ENCODE data around the gene KLRC1. TPM values are rescaled to one million over a fixed set of nuclear protein-coding genes. Genes with fewer than 3 reads are reported as not detected.
"Not testable (repeated sequence)": the region's sequence is repeated elsewhere in the genome, so short reads cannot be mapped to it uniquely, and the experiment has no call there.

Gene KLRC1
- total and polyA plus RNA-seq, 2 of the 8 experiments (the other 6 are each of a cell fraction or from before 2014, with no cell fraction given) = not detected

GRCh38 chr12:10441144-10441543 lies 12.0 kb downstream of the KLRC1 start:
- H3K79me2 ChIP-seq (ENCODE audit: control insufficient read depth in 1 of 2, insufficient read depth in 2 of 2, low read length in 2 of 2); H2AK5ac ChIP-seq (ENCODE audit: low read depth, low read length); H4K8ac ChIP-seq (ENCODE audit: extremely low read depth, insufficient read depth, low read length); H3K27me3 ChIP-seq (replicated peaks in 1 of 4; ENCODE audit: control insufficient read depth in 3 of 4, extremely low read depth in 1 of 4, insufficient read depth in 3 of 4, low read length in 3 of 4); H4K5ac ChIP-seq (ENCODE audit: insufficient read length, low read depth, low read length); H3K23me2 ChIP-seq (ENCODE audit: low read depth, low read length); H2BK20ac ChIP-seq (ENCODE audit: low read length); H2BK15ac ChIP-seq (ENCODE audit: low read length); H3K9ac ChIP-seq (replicated peaks in 1 of 4; ENCODE audit: extremely low read depth in 1 of 4, low read depth in 3 of 4, low read length in 3 of 4); H3K9me3 ChIP-seq (ENCODE audit: insufficient read depth in 2 of 2, low read depth in 1 of 2, low read length in 1 of 2); H3K23ac ChIP-seq (ENCODE audit: insufficient read length); H4K20me1 ChIP-seq (replicated peaks in 1 of 2; ENCODE audit: control insufficient read depth in 1 of 2, insufficient read depth in 2 of 2, low read length in 2 of 2); H2BK12ac ChIP-seq (ENCODE audit: low read depth, low read length); H3K4me2 ChIP-seq (ENCODE audit: insufficient read depth in 1 of 2, low read depth in 2 of 2, low read length in 2 of 2); H3K56ac ChIP-seq (replicated peaks; ENCODE audit: insufficient read length, low read depth, low read length); H3K14ac ChIP-seq (ENCODE audit: insufficient read length); H3K4me3 ChIP-seq (ENCODE audit: extremely low read depth in 1 of 4, insufficient read depth in 2 of 4, low read depth in 3 of 4, low read length in 4 of 4); H3K27ac ChIP-seq (ENCODE audit: low read depth, low read length); H3K4me1 ChIP-seq (replicated peaks in 1 of 4; ENCODE audit: control insufficient read depth in 3 of 4, insufficient read depth in 4 of 4, low read length in 3 of 4); H3K36me3 ChIP-seq (ENCODE audit: control insufficient read depth in 2 of 4, insufficient read depth in 4 of 4, low read length in 3 of 4); H2BK5ac ChIP-seq (ENCODE audit: low read depth, low read length); FAIRE-seq; DNase-seq (ENCODE audit: low read depth in 1 of 2, low spot score in 2 of 2); POLR2A ChIA-PET (ENCODE audit: partially characterized antibody); H2BK120ac ChIP-seq (replicated peaks; ENCODE audit: low read depth, low read length); H3K18ac ChIP-seq (ENCODE audit: extremely low read depth, low read length); H3K79me1 ChIP-seq (ENCODE audit: low read depth, low read length); H3K4ac ChIP-seq (replicated peaks; ENCODE audit: insufficient read length, low read depth, low read length); H4K91ac ChIP-seq (replicated peaks; ENCODE audit: insufficient read length, low read length); H2AFZ ChIP-seq (ENCODE audit: low read length): not testable (repeated sequence)
- 93% methylated on average over 7 of the region's 8 CpGs; no CpG with 5 or more reads in 1 of the 2 experiments for WGBS, 2 experiments (ENCODE audit: extremely low coverage in 1 of 2, insufficient coverage in 1 of 2, insufficient read length in 1 of 2, insufficient replicate concordance in 2 of 2, low coverage in 1 of 2, low lambda C conversion rate in 2 of 2, missing lambda C conversion rate in 1 of 2)
- CTCF ChIA-PET (ENCODE audit: partially characterized antibody) = interaction anchor here (0.6 kb wide), 1 partner anchor 357 kb away, joined by 3 read pairs; no protein-coding TSS in a partner anchor

GRCh38 chr12:10439608-10440274 lies 13.4 kb downstream of the KLRC1 start:
- CTCF ChIA-PET (ENCODE audit: partially characterized antibody); H4K5ac ChIP-seq (ENCODE audit: insufficient read length, low read depth, low read length); H3K79me1 ChIP-seq (ENCODE audit: low read depth, low read length); H2BK20ac ChIP-seq (ENCODE audit: low read length); H3K18ac ChIP-seq (ENCODE audit: extremely low read depth, low read length); H4K91ac ChIP-seq (replicated peaks; ENCODE audit: insufficient read length, low read length); H3K4me3 ChIP-seq (ENCODE audit: extremely low read depth in 1 of 4, insufficient read depth in 2 of 4, low read depth in 3 of 4, low read length in 4 of 4); H4K20me1 ChIP-seq (replicated peaks in 1 of 2; ENCODE audit: control insufficient read depth in 1 of 2, insufficient read depth in 2 of 2, low read length in 2 of 2); H3K9ac ChIP-seq (replicated peaks in 1 of 4; ENCODE audit: extremely low read depth in 1 of 4, low read depth in 3 of 4, low read length in 3 of 4); POLR2A ChIA-PET (ENCODE audit: partially characterized antibody); H2AK5ac ChIP-seq (ENCODE audit: low read depth, low read length); H3K4ac ChIP-seq (replicated peaks; ENCODE audit: insufficient read length, low read depth, low read length); H2AFZ ChIP-seq (ENCODE audit: low read length); DNase-seq (ENCODE audit: low read depth in 1 of 2, low spot score in 2 of 2); H3K27me3 ChIP-seq (replicated peaks in 1 of 4; ENCODE audit: control insufficient read depth in 3 of 4, extremely low read depth in 1 of 4, insufficient read depth in 3 of 4, low read length in 3 of 4); H3K14ac ChIP-seq (ENCODE audit: insufficient read length); H3K9me3 ChIP-seq (ENCODE audit: insufficient read depth in 2 of 2, low read depth in 1 of 2, low read length in 1 of 2); H3K23ac ChIP-seq (ENCODE audit: insufficient read length); H3K4me1 ChIP-seq (replicated peaks in 1 of 4; ENCODE audit: control insufficient read depth in 3 of 4, insufficient read depth in 4 of 4, low read length in 3 of 4); H3K79me2 ChIP-seq (ENCODE audit: control insufficient read depth in 1 of 2, insufficient read depth in 2 of 2, low read length in 2 of 2); H3K27ac ChIP-seq (ENCODE audit: low read depth, low read length); H4K8ac ChIP-seq (ENCODE audit: extremely low read depth, insufficient read depth, low read length); H3K56ac ChIP-seq (replicated peaks; ENCODE audit: insufficient read length, low read depth, low read length); H3K4me2 ChIP-seq (ENCODE audit: insufficient read depth in 1 of 2, low read depth in 2 of 2, low read length in 2 of 2); H3K36me3 ChIP-seq (ENCODE audit: control insufficient read depth in 2 of 4, insufficient read depth in 4 of 4, low read length in 3 of 4); H2BK12ac ChIP-seq (ENCODE audit: low read depth, low read length); H3K23me2 ChIP-seq (ENCODE audit: low read depth, low read length); H2BK15ac ChIP-seq (ENCODE audit: low read length); H2BK120ac ChIP-seq (replicated peaks; ENCODE audit: low read depth, low read length); H2BK5ac ChIP-seq (ENCODE audit: low read depth, low read length): not testable (repeated sequence)
- FAIRE-seq = peak; percentile 68
- 96% methylated on average over 2 of the region's 2 CpGs; no CpG with 5 or more reads in 1 of the 2 experiments for WGBS, 2 experiments (ENCODE audit: extremely low coverage in 1 of 2, insufficient coverage in 1 of 2, insufficient read length in 1 of 2, insufficient replicate concordance in 2 of 2, low coverage in 1 of 2, low lambda C conversion rate in 2 of 2, missing lambda C conversion rate in 1 of 2)
